SH-SY5Y (cell line): Measurements from ENCODE around the gene DHRS1.

Source experiments
- GATA2 ChIP-seq: IDR thresholded peaks from 2 replicates; pipeline ENCODE4 v1.6.1; 2011; ENCODE audit warnings: mild to moderate bottlenecking, low read depth, low read length
- GATA3 ChIP-seq: IDR thresholded peaks from 2 replicates; pipeline ENCODE4 v1.6.1; 2011; ENCODE audit warnings: low read depth, mild to moderate bottlenecking, low read length, moderate library complexity

DHRS1 gene

DNA sequence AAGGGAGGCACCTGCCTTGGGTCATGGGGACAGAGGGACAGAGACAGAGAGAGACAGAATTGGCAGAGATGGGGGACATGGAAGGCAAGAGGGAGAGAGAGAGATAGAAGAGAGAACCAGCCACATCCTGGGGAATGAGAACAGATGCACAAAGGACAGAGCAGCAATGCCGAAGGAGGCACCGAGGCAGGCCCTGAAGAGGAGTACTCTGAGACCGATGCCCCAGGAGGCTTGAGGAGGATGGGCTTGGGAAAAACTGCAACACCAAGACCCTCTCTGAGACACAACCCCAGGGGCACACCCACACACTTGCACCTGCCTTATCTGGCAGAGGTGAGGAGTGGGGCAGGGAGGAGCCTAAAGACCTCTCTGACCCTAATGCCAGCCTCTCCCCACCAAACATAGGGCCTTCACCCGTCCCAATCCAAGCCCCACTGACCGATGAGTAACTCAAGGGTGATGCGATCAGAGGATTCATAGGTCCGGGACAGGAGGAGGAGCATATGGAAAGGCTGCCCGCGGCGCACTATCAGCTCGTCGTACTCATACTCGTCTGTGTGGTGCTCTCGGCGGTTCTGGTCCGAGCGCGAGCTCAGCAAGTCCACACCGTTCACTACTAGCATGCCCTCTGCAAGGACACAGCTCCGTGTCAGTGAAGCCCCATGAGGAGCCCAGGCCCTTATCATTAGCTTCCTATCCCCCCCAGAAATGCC lies 38.2 kb downstream of the DHRS1 start:
- TF ChIP-seq GATA2 (no peak), GATA3 (no peak)

GRCh38 chr14:24260780-24261157 lies 38.8 kb downstream of the DHRS1 start:
- TF ChIP-seq GATA3: no peak
- no peak for TF ChIP-seq GATA2

DNA sequence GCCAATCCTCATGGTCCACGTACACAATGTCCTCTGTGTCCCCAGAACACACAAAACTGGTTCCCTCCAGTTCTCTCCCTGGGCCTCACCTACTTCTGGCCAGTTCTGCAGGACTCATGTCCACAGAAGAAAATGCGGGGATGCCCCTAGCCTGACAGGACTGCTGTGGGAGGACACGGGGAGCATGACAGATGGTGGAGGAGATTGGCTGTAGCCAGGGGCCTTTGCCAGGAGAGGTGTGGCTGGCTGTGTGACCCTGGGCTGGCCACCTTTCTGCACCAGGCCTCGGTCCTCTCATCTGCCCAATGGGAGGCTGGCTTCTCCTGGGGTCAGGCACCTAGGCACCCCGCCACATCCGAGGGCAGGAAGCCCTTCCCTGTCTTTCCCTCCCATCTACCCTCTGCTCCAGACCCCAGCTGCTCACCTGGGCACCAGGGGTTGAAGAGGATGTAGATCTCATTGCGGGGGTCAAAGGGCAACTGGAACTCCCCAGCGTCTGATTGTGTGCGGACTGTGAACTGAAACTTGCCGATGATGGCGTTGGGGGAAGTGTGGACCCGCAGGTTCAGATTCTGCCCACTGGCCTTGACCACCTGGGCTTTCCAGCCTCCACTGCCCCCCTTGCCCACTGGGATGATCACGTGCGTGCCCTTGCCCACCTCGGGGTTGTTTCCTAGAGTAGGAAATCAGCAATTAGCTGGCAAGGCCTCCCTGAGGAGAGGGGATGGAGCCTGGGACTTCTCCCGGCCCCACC lies 39.4 kb downstream of the DHRS1 start:
- TF ChIP-seq GATA2: no peak
- TF ChIP-seq GATA3: no peak

- TF ChIP-seq GATA3 (no peak), GATA2 (no peak)
Measured at GRCh38 chr14:24259282-24260025, 40.1 kb downstream of the DHRS1 start.

DNA sequence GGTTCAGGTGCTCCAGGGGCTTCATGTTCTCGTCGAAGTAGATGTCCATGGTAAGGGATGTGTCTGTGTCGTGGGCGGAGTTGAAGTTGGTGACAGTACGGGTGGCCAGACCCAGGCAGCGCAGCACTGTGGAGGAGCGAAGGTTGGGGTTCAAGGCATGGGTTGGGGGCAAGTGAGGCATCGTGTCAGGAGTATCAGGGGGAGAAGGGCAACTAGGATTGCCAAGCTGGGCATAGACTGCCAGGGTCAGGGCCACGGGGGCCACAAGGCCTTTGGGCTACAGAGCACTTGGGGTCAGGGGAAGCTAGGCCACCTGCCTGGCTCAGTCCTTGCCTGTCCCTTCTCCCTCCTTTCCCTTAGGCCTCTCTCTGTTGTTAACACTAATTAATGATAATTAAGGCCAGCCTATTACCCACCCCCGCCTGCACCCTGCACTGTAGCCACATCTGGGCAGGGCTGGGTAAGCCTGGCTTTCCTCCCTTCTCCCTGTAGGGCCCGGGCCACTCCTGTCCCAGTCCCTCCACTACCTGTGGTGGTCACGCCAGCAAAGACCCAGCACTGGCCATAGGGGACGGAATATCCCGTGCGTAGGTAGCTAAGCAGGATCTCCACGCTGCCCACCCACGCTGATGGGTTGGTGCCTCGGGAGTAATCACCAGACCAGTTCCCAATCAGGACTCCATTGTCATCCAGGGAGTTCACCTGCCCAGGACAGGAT lies 40.9 kb downstream of the DHRS1 start:
- TF ChIP-seq GATA2 (no peak), GATA3 (no peak)

DNA sequence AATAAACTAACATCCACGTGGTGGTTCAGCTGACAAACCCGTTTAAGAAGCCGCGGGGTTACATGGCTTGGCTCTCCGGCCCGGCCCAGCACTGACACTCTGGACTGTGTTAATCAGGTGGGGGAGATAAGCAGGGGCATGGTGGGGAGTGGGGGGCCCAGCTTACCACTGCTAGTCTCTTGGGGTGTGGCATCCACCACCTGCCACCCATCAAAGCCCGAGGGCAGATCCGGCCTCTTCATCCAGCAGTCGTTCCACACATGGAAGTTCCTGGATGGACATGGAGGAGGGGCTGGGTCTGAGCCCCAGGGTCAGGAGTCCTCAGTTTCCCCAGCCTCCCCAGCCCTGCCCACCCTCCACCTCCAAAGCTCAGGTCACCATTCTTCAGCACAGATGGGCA lies 41.5 kb downstream of the DHRS1 start:
- TF ChIP-seq GATA2 (no peak), GATA3 (no peak)

- TF ChIP-seq GATA3 (no peak), GATA2 (no peak)
Measured at GRCh38 chr14:24256960-24257359, 42.6 kb downstream of the DHRS1 start.

DNA sequence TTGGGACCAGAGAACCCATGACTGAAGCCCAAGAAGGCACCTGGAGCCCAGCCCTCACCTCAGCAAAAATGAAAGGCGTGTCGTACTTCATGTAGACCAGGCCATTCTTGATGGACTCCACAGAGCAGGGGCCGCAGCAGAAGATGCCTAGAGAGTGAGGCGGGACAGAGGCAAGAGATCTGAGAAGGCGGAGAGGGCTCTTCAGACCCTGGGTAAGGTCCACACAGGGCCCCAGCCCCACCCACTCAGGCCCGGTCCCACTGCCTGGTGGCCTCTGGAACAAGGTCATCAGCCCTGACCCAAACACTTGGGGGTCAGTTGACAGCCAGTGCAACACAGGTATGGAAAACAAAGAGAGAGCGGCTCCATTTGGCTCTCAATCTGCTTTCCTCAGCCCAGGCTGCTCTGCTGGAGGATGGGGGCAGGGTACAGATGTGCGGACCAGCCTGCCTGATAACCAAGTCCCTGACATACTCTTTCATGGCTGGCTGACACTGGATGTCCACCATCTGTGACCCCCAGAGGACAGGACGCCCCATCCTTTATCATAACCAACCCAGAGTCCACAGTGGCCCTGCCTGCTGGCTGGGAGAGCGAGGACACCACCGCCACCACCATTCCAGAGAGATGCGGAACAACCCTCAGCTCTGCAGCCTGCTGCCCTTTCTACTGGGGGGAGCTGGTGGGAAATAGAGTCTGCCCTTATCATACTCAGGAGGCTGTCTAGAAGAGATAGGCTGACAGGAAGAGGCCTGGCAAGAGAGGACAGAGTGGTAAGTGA lies 43.5 kb downstream of the DHRS1 start:
- TF ChIP-seq GATA2: no peak
- no peak for TF ChIP-seq GATA3

- TF ChIP-seq GATA3 (no peak), GATA2 (no peak)
Measured at GRCh38 chr14:24255438-24255837, 44.1 kb downstream of the DHRS1 start.

DNA sequence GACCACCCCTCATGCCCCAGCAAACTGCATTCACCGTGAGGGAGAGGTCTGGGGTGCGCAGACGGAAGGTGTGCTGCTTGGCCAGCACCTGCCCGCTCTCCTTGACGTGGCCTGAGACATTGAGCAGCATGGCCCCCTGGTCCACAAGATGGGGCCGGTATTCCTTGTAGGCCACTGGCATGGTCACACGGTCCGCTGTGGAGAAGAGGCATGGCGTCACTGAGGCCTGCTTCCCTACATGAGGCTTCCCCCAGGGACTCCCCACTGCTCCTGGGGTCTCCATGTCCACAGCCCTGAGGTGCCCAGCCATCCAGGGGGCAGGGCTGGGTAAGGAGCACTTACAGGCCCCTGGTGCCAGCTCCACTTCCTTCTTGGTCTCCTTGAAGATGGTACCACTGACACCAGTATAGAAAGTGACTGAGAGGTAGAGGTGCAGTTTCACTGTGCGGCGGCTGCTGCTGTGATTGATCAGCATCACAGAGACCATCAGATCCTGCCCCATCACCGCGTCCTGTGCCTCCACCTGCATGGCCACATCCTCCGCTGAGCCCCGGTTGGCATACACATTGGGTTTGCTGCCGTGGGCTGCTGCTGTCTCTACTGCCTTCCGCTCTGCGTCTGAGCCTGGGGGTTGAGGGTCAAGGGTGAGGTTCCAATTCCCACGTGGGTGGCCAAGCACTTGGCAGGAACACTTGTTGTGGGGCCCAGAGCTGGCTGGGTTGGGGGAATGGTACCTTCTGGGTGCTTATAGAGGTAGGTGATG lies 44.8 kb downstream of the DHRS1 start:
- TF ChIP-seq GATA2: no peak
- no peak for TF ChIP-seq GATA3

DNA sequence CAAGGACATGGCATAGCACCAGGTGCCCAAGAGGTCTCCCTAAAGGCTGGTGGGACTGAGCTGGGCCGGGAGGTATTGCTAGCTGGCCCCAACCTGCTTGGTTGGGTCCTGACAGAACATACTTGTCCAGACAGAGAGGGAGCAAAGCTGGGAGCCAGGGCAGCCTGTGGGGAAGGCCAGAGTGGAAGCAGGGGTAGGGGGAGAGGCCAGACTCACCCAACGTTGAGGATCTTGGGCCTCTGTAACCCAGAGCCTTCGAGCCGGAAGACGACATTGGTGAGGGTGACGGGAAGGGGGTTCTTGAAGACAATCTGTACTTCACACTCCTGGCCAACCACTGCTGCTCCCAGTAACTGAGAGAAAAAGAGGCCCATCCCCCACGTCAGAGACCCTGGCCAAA lies 45.6 kb downstream of the DHRS1 start:
- TF ChIP-seq GATA2: no peak
- no peak for TF ChIP-seq GATA3

DNA sequence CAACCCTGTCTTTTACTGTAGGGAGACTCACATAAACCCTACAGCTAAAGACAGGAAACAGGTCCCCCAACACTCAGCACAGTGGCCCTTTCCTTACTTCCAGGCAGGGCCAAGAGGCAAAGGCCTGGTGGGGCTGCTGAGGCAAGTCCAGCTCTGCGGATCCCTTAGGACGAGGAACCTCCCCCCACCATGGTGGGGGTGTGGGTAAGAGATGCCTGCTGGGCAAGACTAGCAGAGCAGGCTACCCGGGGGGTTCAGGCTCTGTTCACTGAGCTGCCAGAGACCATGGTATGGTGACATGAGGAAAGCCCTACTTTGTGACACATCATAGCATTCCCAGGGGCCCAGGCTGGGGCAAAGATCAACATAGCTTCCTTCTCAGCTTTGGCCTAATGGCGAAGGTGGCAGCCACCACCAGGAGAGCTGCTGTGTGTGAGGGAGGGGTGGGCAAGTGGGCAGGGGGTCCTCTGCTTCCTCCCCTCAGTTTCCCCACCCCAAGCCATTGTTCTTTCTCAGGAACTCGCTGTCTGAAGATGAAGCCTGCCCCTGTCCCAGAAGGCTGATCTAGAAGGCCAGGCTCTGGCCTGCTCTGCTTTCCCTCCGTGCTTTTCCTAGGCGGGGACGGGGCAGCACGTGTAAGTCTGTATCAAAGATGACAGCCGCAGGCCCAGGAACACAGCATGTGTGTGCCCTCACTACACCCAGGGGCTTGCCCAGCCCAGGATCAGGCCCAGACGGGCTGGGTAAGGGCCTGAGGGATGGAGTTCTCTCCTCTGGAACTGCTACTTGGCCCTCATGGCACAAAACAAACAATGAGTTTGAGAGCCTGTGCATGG lies 47.1 kb downstream of the DHRS1 start:
- TF ChIP-seq GATA2: no peak
- no peak for TF ChIP-seq GATA3
